HepG2 (cell line): ENCODE results near the gene STK40. TPM values are rescaled to one million over a fixed set of nuclear protein-coding genes. Genes with fewer than 3 reads are reported as not detected.

ENCODE experiments used
- ARNT2 ChIP-seq: sonication (generic); formaldehyde crosslinking; IDR thresholded peaks from 2 replicates; pipeline ENCODE4 v1.8.0; 2022; ENCODE audit warnings: mild to moderate bottlenecking, low read depth, missing genetic modification reagents, moderate library complexity
- CCDC6 ChIP-seq: sonication (generic); formaldehyde crosslinking; IDR thresholded peaks from 2 replicates; pipeline ENCODE4 v1.8.1; 2022; ENCODE audit warnings: mild to moderate bottlenecking, missing genetic modification reagents, moderate library complexity
- DNMT3B ChIP-seq: conservative IDR thresholded peaks from 2 replicates; pipeline ENCODE4 v1.6.1; 2016; ENCODE audit warnings: missing biosample characterization, control low read depth
- ETV6 ChIP-seq: sonication (generic); formaldehyde crosslinking; conservative IDR thresholded peaks from 2 replicates; pipeline ENCODE4 v1.4.0; 2020; ENCODE audit warnings: missing genetic modification reagents
- HNF4A ChIP-seq: sonication (generic); formaldehyde crosslinking; IDR thresholded peaks from 2 replicates; pipeline ENCODE4 v1.4.0; 2020; ENCODE audit warnings: missing genetic modification reagents
- JDP2 ChIP-seq: sonication (generic); formaldehyde crosslinking; IDR thresholded peaks from 2 replicates; pipeline ENCODE4 v1.8.1; 2022; ENCODE audit warnings: missing genetic modification reagents, borderline replicate concordance
- KDM2A ChIP-seq: sonication (generic); formaldehyde crosslinking; IDR thresholded peaks from 2 replicates; pipeline ENCODE4 v1.4.0; 2020; ENCODE audit warnings: low read depth, missing genetic modification reagents, borderline replicate concordance
- KLF12 ChIP-seq: sonication (generic); formaldehyde crosslinking; IDR thresholded peaks from 2 replicates; pipeline ENCODE4 v1.4.0; 2020; ENCODE audit warnings: missing genetic modification reagents, borderline replicate concordance
- MEIS2 ChIP-seq: sonication (generic); formaldehyde crosslinking; IDR thresholded peaks from 2 replicates; pipeline ENCODE4 v1.9.0; 2021; ENCODE audit warnings: mild to moderate bottlenecking, missing genetic modification reagents
- PRMT3 ChIP-seq: sonication (generic); formaldehyde crosslinking; IDR thresholded peaks from 2 replicates; pipeline ENCODE4 v1.8.1; 2022; ENCODE audit warnings: low read depth, mild to moderate bottlenecking, moderate library complexity, missing genetic modification reagents, borderline replicate concordance
- REL ChIP-seq: sonication (generic); formaldehyde crosslinking; conservative IDR thresholded peaks from 2 replicates; pipeline ENCODE4 v1.8.0; 2022; ENCODE audit warnings: mild to moderate bottlenecking, missing genetic modification reagents, moderate library complexity
- SIN3B ChIP-seq: fragments of 150-350 bp; IDR thresholded peaks from 2 replicates; pipeline ENCODE4 v1.6.1; 2014; ENCODE audit warnings: low read length
- SNAI1 ChIP-seq: sonication (generic); formaldehyde crosslinking; IDR thresholded peaks from 2 replicates; pipeline ENCODE4 v1.5.0; 2020; ENCODE audit warnings: mild to moderate bottlenecking, missing genetic modification reagents, borderline replicate concordance
- SP4 ChIP-seq: sonication (generic); formaldehyde crosslinking; IDR thresholded peaks from 2 replicates; pipeline ENCODE4 v1.8.1; 2023; ENCODE audit warnings: mild to moderate bottlenecking, missing genetic modification reagents
- ZNF160 ChIP-seq: sonication (generic); formaldehyde crosslinking; IDR thresholded peaks from 2 replicates; pipeline ENCODE4 v1.8.0; 2022; ENCODE audit warnings: mild to moderate bottlenecking, inconsistent platforms, missing genetic modification reagents
- ZNF232 ChIP-seq: sonication (generic); formaldehyde crosslinking; IDR thresholded peaks from 2 replicates; pipeline ENCODE4 v1.4.0; 2020; ENCODE audit warnings: missing genetic modification reagents, borderline replicate concordance
- ZNF430 ChIP-seq: sonication (generic); formaldehyde crosslinking; IDR thresholded peaks from 2 replicates; pipeline ENCODE4 v1.9.0; 2021; ENCODE audit warnings: mild to moderate bottlenecking, missing genetic modification reagents
- ZNF616 ChIP-seq: sonication (generic); formaldehyde crosslinking; IDR thresholded peaks from 2 replicates; pipeline ENCODE4 v1.5.0; 2020; ENCODE audit warnings: low read depth, mild to moderate bottlenecking, missing genetic modification reagents
- ZNF674 ChIP-seq: sonication (generic); formaldehyde crosslinking; IDR thresholded peaks from 2 replicates; pipeline ENCODE4 v1.5.0; 2020; ENCODE audit warnings: low read depth, mild to moderate bottlenecking, missing genetic modification reagents
- polyA plus RNA-seq, 8 experiments: library from polyadenylated mRNA; depleted of rRNA in 3 of 8; stranded (reverse) in 7 of 8; unstranded in 1 of 8; fragments of >200 nt; fragmentation: Illumina TruSeq in 4 of 8; extraction: Trizol in 4 of 8; gene quantifications; 2 replicates each; pipeline versions ENCODE4 v1.2.1 to v1.2.3, GENCODE V29; 2011 to 2016; ENCODE audit warnings: low read depth in 4 of 8, missing spikeins in 1 of 8, mixed read lengths in 1 of 8; ENCODE audit not compliant: insufficient read depth in 1 of 8
- total RNA-seq, 5 experiments: library from RNA; depleted of rRNA; stranded (reverse); fragments of >200 nt; fragmentation: Illumina TruSeq; extraction: Trizol; gene quantifications; 2 replicates each; pipeline ENCODE4 v1.2.3, GENCODE V29; 2016; ENCODE audit warnings: low read depth in 1 of 5
- TF ChIP-seq, protein P1 (sequence below): sonication (generic); formaldehyde crosslinking; IDR thresholded peaks from 2 replicates; pipeline ENCODE4 v1.5.1; 2020; ENCODE audit warnings: missing genetic modification reagents, mild to moderate bottlenecking, borderline replicate concordance
- TF ChIP-seq, protein P2 (sequence below): sonication (generic); formaldehyde crosslinking; IDR thresholded peaks from 2 replicates; pipeline ENCODE4 v1.4.0; 2020; ENCODE audit warnings: mild to moderate bottlenecking, missing genetic modification reagents
- TF ChIP-seq, protein P3 (sequence below): IDR thresholded peaks from 2 replicates; pipeline ENCODE4 v1.6.1; 2016; ENCODE audit warnings: missing biosample characterization, missing genetic modification reagents, low read depth
- TF ChIP-seq, protein P4 (sequence below): sonication (generic); formaldehyde crosslinking; IDR thresholded peaks from 2 replicates; pipeline ENCODE4 v1.4.0; 2020; ENCODE audit warnings: missing genetic modification reagents
- TF ChIP-seq, protein P5 (sequence below): sonication (generic); formaldehyde crosslinking; IDR thresholded peaks from 2 replicates; pipeline ENCODE4 v1.4.0; 2020; ENCODE audit warnings: missing genetic modification reagents

STK40 gene
- total and polyA plus RNA-seq, 2 of the 13 experiments (the other 11 are each of a cell fraction or from before 2014, with no cell fraction given): 33.8 to 35.1 TPM

DNA sequence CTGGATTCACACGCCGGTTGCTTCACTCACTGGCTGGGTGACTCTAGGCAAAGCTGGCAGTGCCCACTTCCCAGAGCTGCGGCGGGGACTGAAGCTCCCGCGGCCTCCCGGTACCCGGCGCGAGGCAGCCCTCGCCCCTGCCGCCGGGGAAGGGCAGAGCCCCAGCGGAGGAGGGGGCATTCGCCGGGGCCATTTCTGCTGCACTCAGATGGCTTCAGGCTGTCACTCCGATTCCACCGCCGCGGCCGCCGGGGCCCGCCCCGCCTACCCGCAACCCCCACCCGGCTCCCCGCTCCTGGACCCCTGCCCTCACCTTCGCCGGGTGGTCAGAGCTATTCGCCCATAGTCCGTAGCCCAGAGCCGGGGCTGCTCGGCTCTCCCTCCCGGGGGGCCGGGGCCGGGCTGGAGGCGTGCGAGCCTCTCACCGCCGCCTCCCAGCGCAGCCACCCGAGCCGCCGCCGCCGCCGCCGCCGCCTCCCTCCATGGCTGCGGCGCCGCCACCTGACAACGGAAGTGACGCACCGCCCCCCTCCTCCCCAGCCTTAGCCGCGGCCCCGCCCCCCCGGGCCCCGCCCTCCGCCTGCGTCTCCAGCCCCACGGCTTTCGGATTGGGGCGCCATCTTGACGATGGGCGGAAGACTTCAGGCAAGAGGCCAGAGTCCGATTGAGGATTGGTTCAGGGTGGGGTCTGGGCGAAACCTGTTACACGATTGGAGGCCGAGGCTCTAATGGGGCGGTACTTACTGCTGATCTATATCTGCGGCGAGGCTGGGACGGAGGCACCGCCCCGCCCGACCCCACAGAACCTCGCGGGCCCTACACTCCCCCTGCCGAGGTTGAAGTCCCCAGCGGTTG, at the start of gene STK40 (continued):
- TF ChIP-seq, protein P1, sequence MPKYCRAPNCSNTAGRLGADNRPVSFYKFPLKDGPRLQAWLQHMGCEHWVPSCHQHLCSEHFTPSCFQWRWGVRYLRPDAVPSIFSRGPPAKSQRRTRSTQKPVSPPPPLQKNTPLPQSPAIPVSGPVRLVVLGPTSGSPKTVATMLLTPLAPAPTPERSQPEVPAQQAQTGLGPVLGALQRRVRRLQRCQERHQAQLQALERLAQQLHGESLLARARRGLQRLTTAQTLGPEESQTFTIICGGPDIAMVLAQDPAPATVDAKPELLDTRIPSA (CRISPR knock-in tag): no peak
- no peak for TF ChIP-seq PRMT3 (CRISPR knock-in tag)
- TF ChIP-seq ZNF160: no peak
- no peak for TF ChIP-seq ZNF232 (CRISPR knock-in tag)
- TF ChIP-seq ZNF430 (CRISPR knock-in tag): peak; percentile 39; the same call in 1 of the 2 replicates
- peak; percentile 29; the same call in 1 of the 2 replicates for TF ChIP-seq KDM2A
- no peak for TF ChIP-seq ZNF616 (CRISPR knock-in tag)
- TF ChIP-seq, protein P2, sequence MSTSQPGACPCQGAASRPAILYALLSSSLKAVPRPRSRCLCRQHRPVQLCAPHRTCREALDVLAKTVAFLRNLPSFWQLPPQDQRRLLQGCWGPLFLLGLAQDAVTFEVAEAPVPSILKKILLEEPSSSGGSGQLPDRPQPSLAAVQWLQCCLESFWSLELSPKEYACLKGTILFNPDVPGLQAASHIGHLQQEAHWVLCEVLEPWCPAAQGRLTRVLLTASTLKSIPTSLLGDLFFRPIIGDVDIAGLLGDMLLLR: no peak
- no peak for TF ChIP-seq SIN3B
- no peak for TF ChIP-seq REL (CRISPR knock-in tag)
- TF ChIP-seq, protein P3, sequence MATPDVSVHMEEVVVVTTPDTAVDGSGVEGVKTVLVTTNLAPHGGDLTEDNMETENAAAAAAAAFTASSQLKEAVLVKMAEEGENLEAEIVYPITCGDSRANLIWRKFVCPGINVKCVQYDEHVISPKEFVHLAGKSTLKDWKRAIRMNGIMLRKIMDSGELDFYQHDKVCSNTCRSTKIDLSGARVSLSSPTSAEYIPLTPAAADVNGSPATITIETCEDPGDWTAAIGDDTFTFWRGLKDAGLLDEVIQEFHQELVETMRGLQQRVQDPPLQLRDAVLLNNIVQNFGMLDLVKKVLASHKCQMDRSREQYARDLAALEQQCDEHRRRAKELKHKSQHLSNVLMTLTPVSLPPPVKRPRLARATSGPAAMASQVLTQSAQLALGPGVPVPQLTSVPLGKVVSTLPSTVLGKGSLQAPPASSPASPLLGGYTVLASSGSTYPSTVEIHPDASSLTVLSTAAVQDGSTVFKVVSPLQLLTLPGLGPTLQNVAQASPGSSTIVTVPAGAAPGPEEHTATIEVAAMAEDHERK (CRISPR knock-in tag): peak; percentile 41; the same call in 1 of the 2 replicates
- no peak for TF ChIP-seq ARNT2 (CRISPR knock-in tag)
- TF ChIP-seq DNMT3B (CRISPR knock-in tag): no peak
- 0 out of 2 replicates have a peak, but pooled peaks have one; percentile 1 for TF ChIP-seq MEIS2 (CRISPR knock-in tag)
- no peak for TF ChIP-seq ETV6
- TF ChIP-seq ZNF674 (CRISPR knock-in tag): no peak
- peak; percentile 97 for TF ChIP-seq KLF12 (CRISPR knock-in tag)
- no peak for TF ChIP-seq CCDC6 (CRISPR knock-in tag)
- TF ChIP-seq, protein P4, sequence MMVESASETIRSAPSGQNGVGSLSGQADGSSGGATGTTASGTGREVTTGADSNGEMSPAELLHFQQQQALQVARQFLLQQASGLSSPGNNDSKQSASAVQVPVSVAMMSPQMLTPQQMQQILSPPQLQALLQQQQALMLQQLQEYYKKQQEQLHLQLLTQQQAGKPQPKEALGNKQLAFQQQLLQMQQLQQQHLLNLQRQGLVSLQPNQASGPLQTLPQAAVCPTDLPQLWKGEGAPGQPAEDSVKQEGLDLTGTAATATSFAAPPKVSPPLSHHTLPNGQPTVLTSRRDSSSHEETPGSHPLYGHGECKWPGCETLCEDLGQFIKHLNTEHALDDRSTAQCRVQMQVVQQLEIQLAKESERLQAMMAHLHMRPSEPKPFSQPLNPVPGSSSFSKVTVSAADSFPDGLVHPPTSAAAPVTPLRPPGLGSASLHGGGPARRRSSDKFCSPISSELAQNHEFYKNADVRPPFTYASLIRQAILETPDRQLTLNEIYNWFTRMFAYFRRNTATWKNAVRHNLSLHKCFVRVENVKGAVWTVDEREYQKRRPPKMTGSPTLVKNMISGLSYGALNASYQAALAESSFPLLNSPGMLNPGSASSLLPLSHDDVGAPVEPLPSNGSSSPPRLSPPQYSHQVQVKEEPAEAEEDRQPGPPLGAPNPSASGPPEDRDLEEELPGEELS (CRISPR knock-in tag): no peak; the same call in 1 of the 2 replicates
- peak; percentile 27; the same call in 1 of the 2 replicates for TF ChIP-seq HNF4A (CRISPR knock-in tag)
- TF ChIP-seq SP4 (CRISPR knock-in tag): peak; percentile 96
- TF ChIP-seq, protein P5, sequence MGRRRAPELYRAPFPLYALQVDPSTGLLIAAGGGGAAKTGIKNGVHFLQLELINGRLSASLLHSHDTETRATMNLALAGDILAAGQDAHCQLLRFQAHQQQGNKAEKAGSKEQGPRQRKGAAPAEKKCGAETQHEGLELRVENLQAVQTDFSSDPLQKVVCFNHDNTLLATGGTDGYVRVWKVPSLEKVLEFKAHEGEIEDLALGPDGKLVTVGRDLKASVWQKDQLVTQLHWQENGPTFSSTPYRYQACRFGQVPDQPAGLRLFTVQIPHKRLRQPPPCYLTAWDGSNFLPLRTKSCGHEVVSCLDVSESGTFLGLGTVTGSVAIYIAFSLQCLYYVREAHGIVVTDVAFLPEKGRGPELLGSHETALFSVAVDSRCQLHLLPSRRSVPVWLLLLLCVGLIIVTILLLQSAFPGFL (CRISPR knock-in tag): no peak
- no peak for TF ChIP-seq JDP2 (CRISPR knock-in tag)
- no peak for TF ChIP-seq SNAI1
